Stromal cell of bone marrow (primary cell): ENCODE results near the gene ECPAS.
"Not testable (repeated sequence)": the region's sequence is repeated elsewhere in the genome, so short reads cannot be mapped to it uniquely, and the experiment has no call there.

ENCODE experiments used
- DNase-seq: peaks from one replicate; pipeline ENCODE4 v3.0.0-alpha.2; 2012; ENCODE audit warnings: low read depth

ECPAS gene, protein sequence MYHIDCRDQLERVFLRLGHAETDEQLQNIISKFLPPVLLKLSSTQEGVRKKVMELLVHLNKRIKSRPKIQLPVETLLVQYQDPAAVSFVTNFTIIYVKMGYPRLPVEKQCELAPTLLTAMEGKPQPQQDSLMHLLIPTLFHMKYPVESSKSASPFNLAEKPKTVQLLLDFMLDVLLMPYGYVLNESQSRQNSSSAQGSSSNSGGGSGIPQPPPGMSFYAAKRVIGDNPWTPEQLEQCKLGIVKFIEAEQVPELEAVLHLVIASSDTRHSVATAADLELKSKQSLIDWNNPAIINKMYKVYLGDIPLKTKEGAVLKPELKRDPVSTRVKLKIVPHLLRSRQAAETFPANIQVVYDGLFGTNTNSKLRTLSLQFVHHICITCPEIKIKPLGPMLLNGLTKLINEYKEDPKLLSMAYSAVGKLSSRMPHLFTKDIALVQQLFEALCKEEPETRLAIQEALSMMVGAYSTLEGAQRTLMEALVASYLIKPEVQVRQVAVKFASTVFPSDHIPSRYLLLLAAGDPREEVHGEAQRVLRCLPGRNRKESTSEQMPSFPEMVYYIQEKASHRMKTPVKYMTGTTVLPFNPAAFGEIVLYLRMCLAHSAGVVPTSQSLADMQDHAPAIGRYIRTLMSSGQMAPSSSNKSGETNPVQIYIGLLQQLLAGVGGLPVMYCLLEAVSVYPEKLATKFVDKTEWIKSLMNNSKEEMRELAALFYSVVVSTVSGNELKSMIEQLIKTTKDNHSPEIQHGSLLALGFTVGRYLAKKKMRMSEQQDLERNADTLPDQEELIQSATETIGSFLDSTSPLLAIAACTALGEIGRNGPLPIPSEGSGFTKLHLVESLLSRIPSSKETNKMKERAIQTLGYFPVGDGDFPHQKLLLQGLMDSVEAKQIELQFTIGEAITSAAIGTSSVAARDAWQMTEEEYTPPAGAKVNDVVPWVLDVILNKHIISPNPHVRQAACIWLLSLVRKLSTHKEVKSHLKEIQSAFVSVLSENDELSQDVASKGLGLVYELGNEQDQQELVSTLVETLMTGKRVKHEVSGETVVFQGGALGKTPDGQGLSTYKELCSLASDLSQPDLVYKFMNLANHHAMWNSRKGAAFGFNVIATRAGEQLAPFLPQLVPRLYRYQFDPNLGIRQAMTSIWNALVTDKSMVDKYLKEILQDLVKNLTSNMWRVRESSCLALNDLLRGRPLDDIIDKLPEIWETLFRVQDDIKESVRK (N-terminal part only)

DNA sequence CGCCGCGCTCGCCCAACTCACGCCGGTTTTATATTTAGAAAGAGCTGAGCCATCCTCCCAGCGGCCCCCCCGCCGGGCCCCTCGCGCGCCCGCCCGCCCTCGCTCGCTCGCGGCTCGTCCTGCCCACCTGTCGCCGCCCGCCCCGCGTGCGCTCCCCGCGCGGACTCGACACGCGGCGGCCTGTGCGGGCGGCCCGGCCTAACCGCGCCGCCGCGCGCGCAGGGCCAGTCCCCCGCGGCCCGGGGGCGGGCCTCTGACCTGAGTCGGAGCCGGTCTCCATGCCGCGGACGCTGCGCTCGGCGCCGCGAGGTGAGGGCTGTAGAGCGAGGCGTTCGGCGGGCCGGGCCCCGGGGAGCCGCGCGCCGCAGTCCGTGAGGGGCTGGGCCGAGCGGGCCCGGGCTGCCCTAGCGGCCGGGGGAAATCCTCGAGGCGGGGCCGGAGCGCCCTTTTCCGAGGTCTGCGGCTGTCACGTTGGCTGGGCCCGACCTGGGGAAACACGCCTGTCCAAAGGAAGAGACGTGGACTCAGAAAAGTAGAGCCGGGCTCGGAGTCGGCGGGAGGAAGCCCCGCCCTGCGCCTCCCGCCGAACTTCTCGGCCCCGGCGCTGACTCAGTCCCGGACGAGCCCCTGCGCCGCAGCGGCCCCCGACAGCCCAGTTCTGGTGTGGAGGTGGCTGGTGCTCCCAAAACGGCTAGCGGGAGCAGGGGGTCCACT is at the start of gene ECPAS:
Gene ECPAS, minus strand, starts transcription at position 526 of the 714 bp plus-strand sequence. CDS start 11,465 bp downstream, outside the sequence.
- peak; percentile 70 for DNase-seq

DNA sequence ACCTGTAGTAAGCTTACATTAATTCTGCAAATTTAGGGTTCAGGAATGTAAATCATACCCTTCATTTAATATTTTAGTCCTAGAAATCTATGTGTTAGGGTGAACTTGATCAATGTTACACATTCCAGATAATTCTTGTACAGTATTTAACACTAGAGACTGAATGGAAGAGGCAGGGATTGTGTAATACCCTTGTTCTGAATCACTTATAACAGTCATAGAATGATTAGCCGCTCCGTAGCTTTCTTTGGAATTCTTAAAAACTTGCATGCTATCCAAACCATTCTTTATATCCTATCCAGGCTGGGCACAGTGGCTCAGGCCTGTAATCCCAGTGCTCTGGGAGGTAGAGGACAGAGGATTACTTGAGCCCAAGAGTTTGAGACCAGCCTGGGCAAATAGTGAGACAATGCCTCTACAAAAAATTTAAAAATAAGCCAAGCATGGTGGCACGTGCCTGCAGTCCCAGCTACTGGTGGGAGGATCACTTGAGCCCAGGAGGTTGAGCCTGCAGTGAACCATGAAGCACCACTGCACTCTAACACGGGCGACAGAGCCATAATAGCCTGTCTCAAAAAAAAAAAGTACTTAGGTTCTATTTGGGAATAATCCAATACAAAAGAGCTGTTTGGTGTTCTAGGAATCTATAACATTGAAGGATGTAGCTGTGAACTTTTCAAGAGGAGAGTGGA is 49.1 kb upstream of the ECPAS start:
- DNase-seq, result no peak

DNA sequence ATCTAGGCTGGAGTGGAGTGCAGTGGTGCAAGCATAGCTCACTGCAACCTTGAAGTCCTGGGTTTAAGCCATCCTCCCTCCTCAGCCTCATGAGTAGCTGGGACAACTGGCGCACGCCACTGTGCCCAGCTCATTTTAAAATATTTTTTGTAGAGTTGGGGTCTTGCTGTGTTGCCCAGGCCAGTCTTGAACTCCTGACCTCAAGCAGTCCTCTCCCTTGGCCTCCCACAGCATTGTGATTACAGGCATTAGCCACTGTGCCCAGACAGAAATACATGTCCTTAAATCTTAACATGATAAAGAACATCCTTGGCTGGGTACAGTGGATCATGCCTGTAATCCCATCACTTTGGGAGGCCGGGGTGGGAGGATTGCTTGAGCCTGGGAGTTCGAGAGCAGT is 47.5 kb upstream of the ECPAS start:
- DNase-seq, result no peak

DNA sequence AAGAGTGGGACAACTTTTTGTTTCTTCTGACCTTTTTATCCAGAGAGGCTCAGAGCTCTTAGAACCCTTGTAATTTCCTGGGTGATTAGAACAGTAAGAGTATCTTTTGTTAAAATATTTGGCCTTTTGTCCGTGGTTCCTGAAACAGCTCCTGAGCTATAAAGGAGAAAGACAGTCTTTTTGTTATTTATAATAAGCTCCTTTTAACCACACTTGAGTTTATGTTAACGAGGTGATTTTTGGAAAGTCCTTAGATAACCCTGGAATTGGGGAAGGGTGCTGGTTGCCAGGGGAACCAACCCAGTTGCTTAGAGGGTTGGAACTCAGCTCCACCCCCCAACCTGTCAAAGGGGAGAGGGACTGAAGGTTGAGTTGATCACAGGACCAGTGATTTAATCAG is 45.6 kb upstream of the ECPAS start:
- DNase-seq, result no peak

DNA sequence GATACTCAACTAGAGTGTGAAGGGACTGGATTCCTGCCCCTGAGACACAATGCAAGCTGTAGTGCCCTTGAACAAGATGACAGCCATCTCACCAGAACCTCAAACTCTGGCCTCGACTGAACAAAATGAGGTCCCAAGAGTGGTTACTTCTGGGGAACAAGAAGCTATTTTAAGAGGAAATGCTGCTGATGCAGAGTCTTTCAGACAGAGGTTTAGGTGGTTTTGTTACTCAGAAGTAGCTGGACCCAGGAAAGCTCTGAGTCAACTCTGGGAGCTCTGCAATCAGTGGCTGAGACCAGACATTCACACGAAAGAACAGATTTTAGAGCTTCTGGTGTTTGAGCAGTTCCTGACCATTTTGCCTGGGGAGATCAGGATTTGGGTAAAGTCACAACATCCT is 43.2 kb upstream of the ECPAS start:
- peak; percentile 11 for DNase-seq

DNA sequence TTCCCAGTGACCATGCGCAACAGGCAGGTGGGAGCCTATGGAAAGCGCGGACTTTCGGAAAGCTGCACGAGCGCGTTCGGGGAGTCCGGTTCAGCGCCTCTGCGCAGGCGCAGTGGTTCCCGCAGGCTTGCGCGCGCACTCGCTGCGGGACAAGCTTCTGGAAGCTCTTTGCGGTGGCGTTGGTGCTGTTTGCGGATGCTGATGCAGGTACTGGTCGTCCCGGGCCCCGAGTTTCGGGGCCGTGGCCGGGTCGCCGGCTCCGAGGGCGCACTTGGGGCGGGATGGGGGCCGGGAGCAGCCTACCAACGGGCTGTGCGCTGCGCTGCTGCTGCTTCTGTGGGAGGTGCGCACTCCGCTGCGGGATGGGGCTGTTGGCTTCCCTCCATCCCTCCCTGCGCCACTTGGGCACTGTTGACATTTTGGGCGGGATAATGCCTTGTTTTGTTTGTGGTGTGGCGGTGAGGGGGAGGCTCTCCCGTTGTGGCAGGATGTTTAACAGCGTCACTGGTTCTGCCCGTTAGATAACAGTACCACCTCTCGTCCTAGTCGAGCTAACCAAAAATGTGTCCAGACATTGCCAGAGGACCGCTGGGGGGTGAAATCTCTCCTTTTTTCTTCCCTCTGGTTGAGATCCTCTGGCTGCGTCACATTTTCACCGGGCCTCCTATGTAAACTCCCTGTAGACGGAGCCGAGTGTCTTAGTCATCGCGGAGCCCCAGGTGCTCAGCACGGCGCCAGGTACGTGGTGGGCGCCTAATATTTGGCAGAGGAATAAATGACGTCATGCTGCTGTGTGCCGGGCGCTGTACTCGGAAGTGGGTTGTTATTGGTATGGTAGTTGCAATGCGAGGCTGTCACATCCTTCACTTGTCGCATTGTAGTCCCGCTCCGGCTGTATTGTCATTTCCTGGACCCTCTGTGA is 41.1 kb upstream of the ECPAS start, which contains the start of gene ZNF483:
Gene ZNF483, plus strand, starts transcription at position 124 of the 922 bp plus-strand sequence. CDS start 2,217 bp downstream, outside the sequence.
- peak; percentile 33 for DNase-seq

DNA sequence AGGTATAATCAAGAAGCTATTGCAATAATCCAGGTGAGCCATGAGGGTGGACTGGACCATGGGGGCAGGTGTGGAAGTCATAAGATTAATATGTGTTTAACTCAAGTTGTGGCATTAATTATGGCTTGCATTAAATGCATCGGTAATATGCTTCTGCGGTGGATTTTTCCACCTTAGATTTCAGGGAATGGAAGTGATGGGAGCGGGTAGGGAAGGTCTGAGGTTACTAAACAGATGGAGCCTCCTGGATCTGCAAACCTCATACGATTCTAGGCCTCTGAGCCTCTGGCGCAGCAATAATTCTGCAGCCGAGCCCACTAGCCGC is 40.5 kb upstream of the ECPAS start:
- no peak for DNase-seq

DNA sequence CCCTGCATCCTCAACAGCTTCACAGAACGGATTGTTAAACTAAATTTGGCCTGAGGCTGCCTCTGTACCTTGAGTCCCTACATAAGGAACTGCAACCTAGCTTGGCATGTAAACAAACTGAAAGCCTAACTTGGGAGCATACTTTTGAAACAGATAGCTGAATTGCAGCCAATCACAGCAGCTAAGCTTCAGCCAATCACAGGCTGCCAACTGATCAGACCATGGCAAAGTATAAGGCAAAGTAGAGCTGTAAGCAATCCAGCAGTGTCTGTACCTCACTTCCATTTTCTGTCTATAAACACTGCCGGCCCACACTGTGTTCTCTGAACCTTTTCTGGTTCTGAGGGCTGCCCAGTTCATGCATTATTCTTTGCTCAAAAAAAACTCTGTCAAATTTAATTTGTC is 31.9 kb upstream of the ECPAS start:
- no peak for DNase-seq

DNA sequence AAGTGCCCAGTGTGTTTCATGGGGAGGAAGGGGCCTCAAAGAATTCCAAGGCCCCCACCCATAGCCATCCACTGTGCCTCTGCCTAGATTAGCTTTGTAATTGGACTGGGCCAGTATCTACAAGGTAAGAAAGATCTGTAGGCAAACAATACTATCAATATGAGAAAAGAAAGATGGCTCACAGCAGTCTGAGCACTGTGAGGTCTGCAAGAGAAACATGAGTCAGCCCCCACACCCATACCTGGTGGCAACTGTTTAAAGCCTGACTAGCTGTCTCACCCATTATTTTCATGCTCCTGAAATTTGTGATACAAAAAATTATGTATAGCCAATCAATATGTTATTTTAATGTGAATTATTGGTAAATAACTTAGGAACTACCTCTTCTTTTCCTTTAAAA is 30.8 kb upstream of the ECPAS start:
- no peak for DNase-seq

DNA sequence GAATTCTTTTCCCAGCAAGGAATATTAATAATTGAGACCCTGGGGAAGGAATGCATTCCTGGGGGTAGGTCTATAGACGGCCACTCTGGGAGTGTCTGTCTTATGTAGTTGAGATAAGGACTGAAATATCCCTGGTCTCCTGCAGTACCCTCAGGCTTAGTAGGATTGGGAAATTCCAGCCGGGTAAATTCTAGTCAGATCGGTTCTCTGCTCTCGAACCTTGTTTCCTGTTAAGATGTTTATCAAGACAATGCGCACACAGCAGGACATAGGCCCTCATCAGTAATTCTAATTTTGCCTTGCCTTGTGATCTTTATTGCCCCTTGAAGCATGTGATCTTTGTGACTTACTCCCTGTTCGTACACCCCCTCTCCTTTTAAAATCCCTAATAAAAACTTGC is 27.4 kb upstream of the ECPAS start:
- not testable (repeated sequence) for DNase-seq

DNA sequence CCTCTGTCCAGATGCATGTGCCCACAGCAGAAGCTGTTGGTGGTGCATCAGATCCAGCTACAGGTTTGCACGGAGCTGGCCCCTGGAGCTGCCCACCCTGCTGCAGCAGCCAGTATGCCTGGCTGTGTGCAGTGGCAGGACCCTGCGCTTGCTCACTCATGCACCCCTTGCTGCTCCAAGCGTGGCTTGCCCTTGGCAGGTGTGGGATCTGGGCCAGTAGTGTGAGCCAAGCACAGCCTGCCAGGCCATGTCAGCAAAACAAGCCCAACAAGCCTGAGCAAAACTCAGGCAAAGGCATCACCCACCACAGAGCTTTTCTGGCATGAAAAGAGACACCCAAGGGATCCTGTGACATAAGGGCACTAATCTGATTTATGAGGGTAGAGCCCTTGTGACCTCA is 18.3 kb upstream of the ECPAS start:
- no peak for DNase-seq

DNA sequence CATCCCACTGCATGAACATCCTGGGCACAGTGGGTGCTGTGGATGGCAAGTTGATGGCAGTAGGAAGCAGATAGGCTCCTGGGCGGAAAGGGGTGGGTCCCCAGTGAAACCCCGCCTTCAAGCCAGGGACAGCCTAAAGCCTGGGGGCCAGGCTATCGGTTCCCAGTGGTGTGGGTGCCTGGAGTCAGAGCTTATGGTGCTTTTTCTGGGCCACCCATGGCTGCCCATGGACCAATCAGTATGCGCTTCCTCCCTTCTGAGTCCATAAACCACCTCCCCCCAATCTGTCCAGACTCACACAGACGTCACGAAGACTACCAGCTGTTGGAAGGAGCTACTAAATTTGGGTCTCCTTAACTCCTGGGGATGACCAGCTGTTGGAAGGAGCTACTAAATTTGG is 17.5 kb upstream of the ECPAS start:
- no peak for DNase-seq

DNA sequence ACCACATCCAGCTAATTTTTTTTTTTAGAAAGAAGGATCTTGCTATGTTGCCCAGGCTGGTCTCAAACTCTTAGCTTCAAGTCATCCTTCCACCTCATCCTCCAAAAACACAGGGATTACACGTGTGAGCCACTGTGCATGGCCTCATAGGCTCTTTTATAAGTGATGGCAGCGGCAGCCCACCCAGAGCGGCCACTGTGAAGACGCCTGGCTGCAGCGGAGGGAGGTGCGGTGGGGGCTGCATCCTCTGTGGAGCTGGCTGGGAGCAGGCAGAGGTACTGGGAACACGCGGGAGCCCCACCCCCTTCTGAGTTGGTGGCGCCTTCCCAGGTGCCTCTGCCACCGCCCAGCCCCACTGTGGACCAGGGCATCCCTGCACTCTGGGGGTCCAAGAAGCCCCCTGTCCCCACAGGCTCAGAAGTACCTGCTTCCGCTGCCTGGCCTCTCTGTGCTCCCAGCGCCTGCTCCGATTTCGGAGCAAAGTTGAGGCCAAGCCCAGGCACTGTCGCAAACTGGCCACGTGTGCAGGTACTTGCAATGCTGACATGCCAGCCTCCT is 16.9 kb upstream of the ECPAS start:
- no peak for DNase-seq

DNA sequence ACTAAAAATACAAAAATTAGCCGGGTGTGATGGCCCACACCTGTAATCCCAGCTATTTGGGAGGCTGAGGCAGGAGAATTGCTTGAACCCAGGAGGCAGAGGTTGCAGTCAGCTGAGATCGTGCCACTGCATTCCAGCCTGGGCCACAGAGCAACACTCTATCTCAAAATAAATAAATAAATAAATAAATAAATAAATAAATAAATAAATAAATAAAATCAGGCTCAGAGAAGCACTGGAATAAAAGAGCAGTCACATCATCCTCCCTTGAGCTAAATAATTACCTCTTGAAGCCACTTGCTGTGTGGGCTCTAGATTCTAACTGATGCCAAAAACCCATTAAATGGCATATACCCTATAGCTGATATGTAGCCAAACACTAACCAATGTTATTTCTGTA is 13.0 kb upstream of the ECPAS start:
- not testable (repeated sequence) for DNase-seq

DNA sequence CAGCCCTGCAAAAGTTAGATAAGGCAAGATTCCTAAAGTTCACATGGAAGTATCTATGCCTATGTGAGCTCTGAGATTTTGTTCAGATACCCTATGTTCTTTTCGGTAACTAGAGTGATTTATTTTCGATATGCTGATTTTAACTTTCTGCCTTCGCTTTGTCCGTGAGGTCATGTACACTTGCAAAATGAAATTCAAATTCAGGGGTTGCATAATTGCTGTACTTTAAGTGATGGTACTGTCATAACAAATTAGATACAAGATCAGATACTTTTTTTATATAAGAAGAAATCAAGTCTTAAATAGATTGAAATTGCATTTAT is 350 bp upstream of the ECPAS start:
- DNase-seq, result no peak

DNA sequence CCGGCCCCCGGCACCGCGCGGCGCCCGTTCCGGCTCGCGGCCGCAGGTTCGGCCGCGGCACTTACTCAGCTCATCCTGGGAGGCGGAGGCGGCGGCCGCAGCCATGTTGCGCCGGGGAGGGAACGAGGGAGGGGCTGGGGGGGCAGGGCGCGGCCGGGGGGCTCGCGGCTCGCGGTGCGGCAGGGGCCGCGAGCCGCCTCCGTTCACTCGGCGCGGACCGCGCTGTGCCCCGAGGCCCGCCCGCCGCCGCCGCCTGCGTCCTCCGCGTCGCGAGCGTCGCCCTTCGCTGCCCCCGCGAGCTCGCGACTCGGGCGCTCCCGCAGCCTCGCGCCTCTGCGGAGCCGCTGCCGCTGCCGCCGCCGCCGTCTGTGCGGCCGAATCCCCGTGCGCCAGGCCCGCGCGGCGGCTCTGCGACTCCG is 735 bp downstream of the ECPAS start:
- DNase-seq, result no peak

DNA sequence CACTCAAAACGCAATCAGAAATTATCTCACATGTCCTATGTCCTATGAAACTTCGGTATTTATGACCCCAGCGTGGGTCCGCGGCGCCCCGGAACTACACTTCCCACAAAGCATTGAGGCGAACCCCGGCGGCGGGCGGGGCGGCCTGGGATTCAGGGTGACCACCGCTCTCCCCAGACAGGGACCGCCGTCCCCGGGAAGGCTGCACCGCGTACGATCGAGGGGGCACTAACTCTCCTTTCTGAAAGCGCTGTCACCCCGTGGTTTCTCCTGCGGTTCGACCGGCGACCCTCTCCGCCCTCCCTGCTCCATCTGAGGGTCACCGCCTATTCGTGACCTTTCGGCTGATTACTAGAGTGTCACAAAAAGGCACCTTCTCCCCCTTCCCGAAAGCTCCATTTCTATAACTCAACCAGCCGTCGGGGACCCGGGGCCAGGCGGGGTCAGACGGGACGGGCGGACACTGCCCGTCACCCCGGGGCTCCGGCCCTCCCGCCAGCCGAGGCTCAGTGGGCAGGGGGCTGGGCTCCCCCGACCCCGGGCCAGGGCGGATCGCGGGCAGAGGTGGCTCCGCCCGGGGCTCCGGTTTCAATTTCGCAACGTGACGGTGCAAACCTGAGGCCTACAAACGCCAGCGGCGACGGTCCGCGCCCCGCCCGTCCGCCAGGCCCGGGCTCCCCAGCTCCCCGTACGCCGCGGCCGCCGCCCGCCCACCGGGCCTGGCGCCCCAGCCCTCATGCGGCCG is 1.3 kb downstream of the ECPAS start:
- DNase-seq, result no peak

DNA sequence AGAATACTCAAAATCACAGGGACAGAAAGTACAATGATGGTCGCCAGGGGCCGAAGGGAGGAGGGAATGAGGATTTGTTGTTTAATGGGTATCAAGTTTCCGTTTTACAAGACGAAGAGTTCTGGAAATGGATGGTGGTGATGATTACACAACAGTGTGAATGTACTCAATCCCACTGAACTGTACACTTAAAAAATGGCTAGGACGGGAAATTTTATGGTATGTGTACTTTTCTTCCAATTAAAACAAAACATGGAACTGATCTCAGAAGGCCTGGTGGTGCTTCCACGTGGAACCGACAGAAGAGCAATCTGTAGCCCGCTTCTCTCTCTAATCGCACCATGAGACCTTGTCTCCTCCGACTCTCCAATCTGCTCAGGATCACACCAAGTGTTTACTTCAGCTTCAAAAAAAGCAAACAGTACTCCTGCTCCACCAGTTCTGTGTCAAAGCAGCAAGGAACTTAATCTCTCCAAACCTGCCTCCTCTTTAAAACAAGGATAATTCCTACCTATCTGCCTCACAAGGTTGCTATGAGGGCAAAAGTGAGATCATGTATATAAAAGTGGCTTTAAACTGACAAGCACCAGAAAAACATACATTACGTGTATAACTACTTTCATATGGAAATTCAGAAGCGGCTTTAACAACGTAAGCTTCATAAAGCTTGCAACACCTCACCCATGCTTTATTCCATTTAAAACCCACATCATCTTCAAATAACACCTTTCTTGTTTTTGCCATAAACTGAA is 2.1 kb downstream of the ECPAS start:
- no peak for DNase-seq
